Neuron (in vitro differentiated cells): Measurements from ENCODE around the gene TRIM50.
"Not testable (repeated sequence)": the region's sequence is repeated elsewhere in the genome, so short reads cannot be mapped to it uniquely, and the experiment has no call there.

Source experiments
- H2AFZ ChIP-seq: one replicate; pipeline ENCODE4 v1.6.1; 2013; ENCODE audit warnings: low read depth, mild to moderate bottlenecking, inconsistent platforms, low read length, moderate library complexity
- H3K27me3 ChIP-seq: one replicate; pipeline ENCODE4 v1.6.1; 2013; ENCODE audit warnings: low read length; ENCODE audit not compliant: insufficient read depth
- H3K36me3 ChIP-seq: one replicate; pipeline ENCODE4 v1.6.1; 2013; ENCODE audit warnings: low read length; ENCODE audit not compliant: insufficient read depth
- H3K4me1 ChIP-seq: one replicate; pipeline ENCODE4 v1.6.1; 2013; ENCODE audit warnings: low read length; ENCODE audit not compliant: insufficient read depth
- H3K4me3 ChIP-seq: 2 replicates; pipeline ENCODE4 v1.5.1; 2013; ENCODE audit warnings: mild to moderate bottlenecking, low read length, moderate library complexity
- H3K9me3 ChIP-seq: one replicate; pipeline ENCODE4 v1.6.1; 2013; ENCODE audit warnings: low read length

TRIM50 gene

GRCh38 chr7:73302846-73303245, 25.0 kb downstream of the TRIM50 start:
- not testable (repeated sequence) for H3K4me3 ChIP-seq, H3K4me1 ChIP-seq, H3K9me3 ChIP-seq, H2AFZ ChIP-seq, H3K27me3 ChIP-seq
- H3K36me3 ChIP-seq = peaks cover 31% of the 10 kb centered on the region

DNA sequence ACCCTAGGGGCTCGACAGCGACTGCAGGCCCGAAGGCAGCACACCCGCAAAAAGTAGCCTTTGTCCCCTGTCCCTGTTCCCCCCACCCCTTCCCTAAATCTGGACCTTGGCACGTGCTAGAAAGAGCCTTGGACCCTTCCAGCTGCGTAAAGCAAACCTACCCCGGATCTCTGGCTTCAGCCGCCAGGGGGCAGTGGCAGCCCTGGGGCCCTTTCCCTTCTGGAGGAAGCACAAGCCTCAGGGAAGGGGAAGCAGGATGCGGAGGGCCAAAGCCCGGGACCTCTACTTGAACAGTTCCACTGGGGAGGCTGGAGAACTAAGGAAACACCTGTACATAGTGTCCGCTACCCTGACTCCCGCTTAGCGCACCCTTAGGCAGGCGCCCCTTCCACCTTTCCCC, 26.8 kb downstream of the TRIM50 start:
- H3K4me1 ChIP-seq, H3K4me3 ChIP-seq, H3K9me3 ChIP-seq, H2AFZ ChIP-seq, H3K27me3 ChIP-seq: not testable (repeated sequence)
- peaks cover 22% of the 10 kb centered on the region for H3K36me3 ChIP-seq

GRCh38 chr7:73299812-73300211, 28.1 kb downstream of the TRIM50 start:
- H3K27me3 ChIP-seq, H2AFZ ChIP-seq, H3K9me3 ChIP-seq, H3K4me1 ChIP-seq, H3K4me3 ChIP-seq: not testable (repeated sequence)
- H3K36me3 ChIP-seq = peaks cover 15% of the 10 kb centered on the region

GRCh38 chr7:73297706-73298105, 30.2 kb downstream of the TRIM50 start:
- H3K4me3 ChIP-seq, H3K27me3 ChIP-seq, H3K4me1 ChIP-seq: not testable (repeated sequence)

DNA sequence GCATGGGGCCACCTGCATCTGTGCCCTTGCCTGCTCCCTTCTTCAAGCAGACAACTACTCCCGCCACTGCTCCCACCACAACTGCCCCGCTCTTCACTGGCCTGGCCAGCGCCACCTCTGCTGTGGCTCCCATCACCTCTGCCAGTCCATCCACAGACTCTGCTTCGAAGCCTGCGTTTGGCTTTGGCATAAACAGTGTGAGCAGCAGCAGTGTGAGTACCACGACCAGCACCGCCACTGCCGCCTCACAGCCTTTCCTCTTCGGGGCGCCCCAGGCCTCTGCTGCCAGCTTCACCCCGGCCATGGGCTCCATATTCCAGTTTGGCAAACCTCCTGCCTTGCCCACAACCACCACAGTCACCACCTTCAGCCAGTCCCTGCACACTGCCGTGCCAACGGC, 30.6 kb downstream of the TRIM50 start:
- not testable (repeated sequence) for H3K9me3 ChIP-seq, H3K4me1 ChIP-seq, H3K27me3 ChIP-seq, H3K4me3 ChIP-seq, H3K36me3 ChIP-seq, H2AFZ ChIP-seq

More at GRCh38 chr7:73297706-73298105, 30.2 kb downstream of the TRIM50 start:
- H3K9me3 ChIP-seq, H2AFZ ChIP-seq, H3K36me3 ChIP-seq: not testable (repeated sequence)

- H3K27me3 ChIP-seq, H3K9me3 ChIP-seq, H3K4me3 ChIP-seq, H2AFZ ChIP-seq, H3K4me1 ChIP-seq, H3K36me3 ChIP-seq: not testable (repeated sequence)
These were observed 50.7 kb downstream of the TRIM50 start for GRCh38 chr7:73277210-73277609.

- H3K36me3 ChIP-seq, H3K4me1 ChIP-seq, H3K27me3 ChIP-seq, H3K4me3 ChIP-seq, H2AFZ ChIP-seq, H3K9me3 ChIP-seq: not testable (repeated sequence)
These were observed 60.1 kb downstream of the TRIM50 start for GRCh38 chr7:73267813-73268212.

GRCh38 chr7:73266719-73267368, 61.0 kb downstream of the TRIM50 start:
- not testable (repeated sequence) for H3K36me3 ChIP-seq, H3K9me3 ChIP-seq, H3K27me3 ChIP-seq, H3K4me1 ChIP-seq, H2AFZ ChIP-seq, H3K4me3 ChIP-seq
